GM12873 (cell line): ENCODE data around the gene TRAF6.

ENCODE experiments used
- TF ChIP-seq, protein P1 (sequence below): IDR thresholded peaks from 2 replicates; pipeline ENCODE4 v1.5.1; 2012; ENCODE audit warnings: low read depth, mild to moderate bottlenecking, moderate library complexity, low read length, control low read depth; ENCODE audit not compliant: insufficient read depth; ENCODE audit errors: missing control alignments

Gene TRAF6

DNA sequence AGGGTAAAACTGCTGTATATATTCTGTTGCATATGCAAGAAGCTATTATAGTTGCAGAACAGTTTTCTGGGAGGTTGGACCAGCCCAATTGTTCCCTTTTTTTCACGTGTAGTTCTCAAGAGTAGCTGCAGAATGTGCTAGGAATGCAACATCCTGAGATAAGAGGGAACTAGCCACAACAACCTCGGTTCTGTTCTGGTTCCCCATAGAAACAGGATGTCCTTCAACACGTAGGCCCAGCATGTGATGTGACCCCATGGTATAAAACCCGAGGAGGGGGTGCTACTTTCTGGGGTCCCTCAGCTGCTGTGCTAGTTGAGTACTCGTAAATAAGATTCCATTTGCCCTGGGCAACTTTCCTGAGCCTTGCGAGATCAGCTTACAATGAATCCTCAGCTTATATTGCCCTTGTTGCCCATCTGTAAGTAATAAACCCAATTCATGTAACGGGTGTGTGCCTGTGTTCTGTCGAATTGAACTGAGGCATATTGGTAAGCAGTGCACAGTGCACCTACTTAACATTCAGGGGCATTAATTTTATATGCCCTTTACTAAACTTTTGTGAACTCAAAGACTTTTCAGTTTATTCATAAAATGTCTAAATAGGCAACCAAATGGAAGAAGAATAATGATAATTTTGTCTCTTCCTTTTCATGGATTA lies 23.0 kb upstream of the TRAF6 start:
- TF ChIP-seq, protein P1, sequence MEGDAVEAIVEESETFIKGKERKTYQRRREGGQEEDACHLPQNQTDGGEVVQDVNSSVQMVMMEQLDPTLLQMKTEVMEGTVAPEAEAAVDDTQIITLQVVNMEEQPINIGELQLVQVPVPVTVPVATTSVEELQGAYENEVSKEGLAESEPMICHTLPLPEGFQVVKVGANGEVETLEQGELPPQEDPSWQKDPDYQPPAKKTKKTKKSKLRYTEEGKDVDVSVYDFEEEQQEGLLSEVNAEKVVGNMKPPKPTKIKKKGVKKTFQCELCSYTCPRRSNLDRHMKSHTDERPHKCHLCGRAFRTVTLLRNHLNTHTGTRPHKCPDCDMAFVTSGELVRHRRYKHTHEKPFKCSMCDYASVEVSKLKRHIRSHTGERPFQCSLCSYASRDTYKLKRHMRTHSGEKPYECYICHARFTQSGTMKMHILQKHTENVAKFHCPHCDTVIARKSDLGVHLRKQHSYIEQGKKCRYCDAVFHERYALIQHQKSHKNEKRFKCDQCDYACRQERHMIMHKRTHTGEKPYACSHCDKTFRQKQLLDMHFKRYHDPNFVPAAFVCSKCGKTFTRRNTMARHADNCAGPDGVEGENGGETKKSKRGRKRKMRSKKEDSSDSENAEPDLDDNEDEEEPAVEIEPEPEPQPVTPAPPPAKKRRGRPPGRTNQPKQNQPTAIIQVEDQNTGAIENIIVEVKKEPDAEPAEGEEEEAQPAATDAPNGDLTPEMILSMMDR = no peak

DNA sequence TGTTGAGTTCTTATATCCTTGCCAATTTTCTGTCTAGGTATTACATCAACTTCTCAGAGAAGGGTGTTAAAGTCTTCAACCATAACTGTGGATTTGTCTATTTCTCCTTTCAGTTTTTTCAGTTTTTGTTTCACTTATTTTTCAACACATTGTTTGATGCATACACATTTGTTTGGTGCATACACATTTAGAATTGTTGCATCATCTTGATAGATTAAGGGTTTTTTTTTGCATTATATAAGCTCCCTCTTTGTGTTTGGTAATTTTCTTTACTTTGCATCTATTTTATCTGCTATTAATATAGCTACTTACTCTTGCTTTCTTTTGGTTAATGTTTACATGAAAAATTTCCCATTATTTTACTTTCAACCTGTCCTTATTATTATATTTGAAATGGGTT lies 20.8 kb upstream of the TRAF6 start:
- TF ChIP-seq, protein P1 = no peak

DNA sequence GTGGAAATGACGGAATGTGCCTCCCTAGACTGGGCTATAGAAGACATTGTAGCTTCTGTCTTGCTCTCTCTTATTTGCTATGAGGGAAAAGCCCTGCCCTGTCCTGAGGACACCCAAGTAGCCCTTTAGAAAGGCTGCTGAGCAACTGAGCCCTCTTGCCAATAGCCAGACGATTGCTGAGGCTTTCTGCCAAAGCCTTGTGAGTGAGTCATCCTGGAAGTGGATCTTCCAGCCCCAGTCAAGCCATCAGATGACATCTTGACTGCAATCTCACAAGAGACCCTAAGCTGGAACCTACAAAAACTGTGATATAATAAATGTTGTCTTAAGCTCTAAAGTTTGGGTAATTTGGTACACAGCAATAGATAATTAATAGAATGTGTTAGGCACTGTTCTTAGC lies 3.9 kb upstream of the TRAF6 start:
- TF ChIP-seq, protein P1 = no peak

DNA sequence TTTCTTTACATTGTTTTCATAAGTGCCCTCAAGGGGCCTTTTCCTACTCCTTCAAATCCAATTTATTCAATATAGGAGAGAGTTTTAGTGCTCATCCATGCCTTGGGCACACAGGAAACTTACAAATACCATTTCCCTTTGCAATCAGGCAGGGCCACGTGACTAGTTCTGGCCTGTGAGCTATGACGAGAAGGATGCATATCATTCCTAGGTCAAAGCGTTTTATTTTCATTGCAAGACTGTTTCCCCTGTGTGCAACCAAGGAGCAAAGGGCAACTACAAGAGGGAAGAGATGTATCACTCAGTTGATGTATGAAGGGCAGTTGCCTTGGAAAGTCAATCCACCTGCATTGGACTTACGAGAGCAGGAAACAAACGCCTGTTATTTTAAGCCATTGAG lies 1.9 kb upstream of the TRAF6 start:
- TF ChIP-seq, protein P1 = no peak

DNA sequence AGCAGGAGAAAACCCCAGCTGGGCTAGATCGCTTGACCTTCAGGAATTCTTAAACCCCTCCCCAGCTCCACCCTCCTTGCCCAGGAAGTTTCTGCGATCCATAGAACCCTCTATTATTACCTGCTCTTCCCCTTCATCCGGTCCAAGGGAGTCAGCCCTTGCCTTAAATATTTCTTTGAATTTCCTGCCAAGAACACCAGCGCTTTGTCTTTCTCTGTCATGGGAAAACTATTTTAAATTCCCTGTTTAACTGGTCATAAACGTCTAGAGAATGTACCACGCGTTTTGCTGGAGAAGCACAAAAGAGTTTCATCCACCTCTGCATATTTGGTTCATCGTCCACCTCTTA lies 496 bp upstream of the TRAF6 start:
- TF ChIP-seq, protein P1 = no peak

DNA sequence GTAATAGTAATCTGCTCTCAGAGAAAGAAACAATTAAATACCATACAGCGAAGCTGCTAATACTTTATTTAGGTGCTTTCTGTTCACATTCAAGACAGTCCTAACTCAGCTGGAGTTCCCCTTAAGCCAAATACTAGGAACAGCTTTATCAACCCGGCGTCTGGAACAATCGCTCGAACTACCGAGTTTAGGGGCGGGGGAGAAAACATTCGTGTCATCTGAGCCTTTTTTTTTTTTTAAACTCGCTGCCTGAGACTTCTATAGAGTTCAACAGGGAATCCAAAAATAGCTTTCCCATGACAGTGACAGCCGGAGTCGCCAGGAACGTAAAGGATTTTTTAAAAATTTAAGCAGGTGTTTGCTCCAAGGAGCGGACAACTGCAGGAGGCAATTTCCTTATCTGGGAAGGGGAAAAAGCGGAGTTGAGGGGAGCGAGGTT lies 852 bp downstream of the TRAF6 start:
- TF ChIP-seq, protein P1 = no peak

DNA sequence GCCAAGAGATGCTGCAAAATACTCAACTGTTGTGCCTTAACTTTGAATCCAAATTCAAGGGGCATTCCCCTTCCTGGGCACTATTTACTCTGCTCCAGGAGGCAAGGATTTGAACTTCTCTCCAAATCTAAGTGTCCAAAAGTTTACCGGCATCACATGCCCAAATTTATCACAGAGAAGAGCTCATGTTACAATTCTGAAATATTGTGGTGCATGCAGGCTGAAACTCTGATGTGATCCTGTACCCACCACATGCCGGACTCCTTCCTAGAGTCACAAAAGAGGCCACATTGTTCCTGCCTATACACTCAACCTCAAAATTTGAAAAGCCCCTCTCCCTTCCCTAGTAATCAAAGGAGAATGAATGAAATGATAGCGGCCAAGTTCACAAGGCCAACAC lies 1.3 kb downstream of the TRAF6 start:
- TF ChIP-seq, protein P1 = no peak
